Fibroblast of lung (primary cell): ENCODE data around the gene EDNRA. TPM values are rescaled to one million over a fixed set of nuclear protein-coding genes. Genes with fewer than 3 reads are reported as not detected.

ENCODE experiments used
- DNase-seq, 2 donors: peaks; one replicate each; pipeline versions ENCODE4 v3.0.0 to v3.0.0-alpha.2; 2010; ENCODE audit warnings: low read depth in 2 of 2
- H2AFZ ChIP-seq: 2 replicates; pipeline ENCODE4 v1.5.1; 2012; ENCODE audit warnings: low read length, control low read depth, inconsistent platforms
- H3K27ac ChIP-seq: 2 replicates; pipeline ENCODE4 v1.5.1; 2011; ENCODE audit warnings: low read length, control low read depth; ENCODE audit not compliant: insufficient read depth
- H3K27me3 ChIP-seq: 2 replicates; pipeline ENCODE4 v1.5.1; 2011; ENCODE audit warnings: mild to moderate bottlenecking, low read length; ENCODE audit not compliant: control insufficient read depth, insufficient read depth
- H3K36me3 ChIP-seq: 2 replicates; pipeline ENCODE4 v1.5.1; 2011; ENCODE audit warnings: low read length; ENCODE audit not compliant: control insufficient read depth, insufficient read depth
- H3K4me1 ChIP-seq: 2 replicates; pipeline ENCODE4 v1.5.1; 2011; ENCODE audit warnings: low read length; ENCODE audit not compliant: control insufficient read depth, insufficient read depth; ENCODE audit errors: extremely low read depth
- H3K4me2 ChIP-seq: 2 replicates; pipeline ENCODE4 v1.5.1; 2011; ENCODE audit warnings: low read length, control low read depth; ENCODE audit not compliant: insufficient read depth; ENCODE audit errors: extremely low read depth
- H3K4me3 ChIP-seq, 4 experiments: fragments of 200-600 bp in 1 of 4; sonication (generic) in 1 of 4; replicated peaks in 1 of 4; 2 replicates each; pipeline ENCODE4 v1.5.1; 2011 to 2016; ENCODE audit warnings: low read length in 4 of 4, low read depth in 3 of 4, mild to moderate bottlenecking in 3 of 4, control low read depth in 2 of 4, inconsistent platforms in 1 of 4, mixed read lengths in 1 of 4; ENCODE audit not compliant: insufficient read depth in 1 of 4; ENCODE audit errors: control extremely low read depth in 1 of 4
- H3K79me2 ChIP-seq: 2 replicates; pipeline ENCODE4 v1.5.1; 2012; ENCODE audit warnings: mild to moderate bottlenecking, low read length, inconsistent platforms; ENCODE audit not compliant: control insufficient read depth, insufficient read depth
- H3K9ac ChIP-seq: 2 replicates; pipeline ENCODE4 v1.5.1; 2011; ENCODE audit warnings: mild to moderate bottlenecking, low read length, control low read depth; ENCODE audit not compliant: insufficient read depth
- H3K9me3 ChIP-seq: 2 replicates; pipeline ENCODE4 v1.5.1; 2012; ENCODE audit warnings: low read depth, low read length; ENCODE audit not compliant: control insufficient read depth, insufficient read depth
- H4K20me1 ChIP-seq: 2 replicates; pipeline ENCODE4 v1.5.1; 2011; ENCODE audit warnings: low read length; ENCODE audit not compliant: control insufficient read depth, insufficient read depth; ENCODE audit errors: extremely low read depth
- CTCF ChIP-seq, 2 donors: IDR thresholded peaks in 1 of 2; conservative IDR thresholded peaks in 1 of 2; 1 replicate in 1 of 2; 2 replicates in 1 of 2; pipeline ENCODE4 v1.5.1; 2011 to 2012; ENCODE audit warnings: low read length in 2 of 2, control low read depth in 1 of 2, inconsistent platforms in 1 of 2, low read depth in 1 of 2, mild to moderate bottlenecking in 1 of 2
- EZH2 ChIP-seq: IDR thresholded peaks from 2 replicates; pipeline ENCODE4 v1.5.1; 2012; ENCODE audit warnings: low read length, control low read depth, mild to moderate bottlenecking; ENCODE audit errors: missing control alignments
- polyA plus RNA-seq, 2 donors: library from polyadenylated mRNA; depleted of rRNA in 1 of 2; stranded (reverse) in 1 of 2; unstranded in 1 of 2; fragments of >200 nt; gene quantifications; 2 replicates each; pipeline ENCODE4 v1.2.1, GENCODE V29; 2011 to 2012; ENCODE audit warnings: missing spikeins in 1 of 2
- total RNA-seq: library from RNA; depleted of rRNA; stranded (reverse); fragments of >200 nt; gene quantifications from 2 replicates; pipeline ENCODE4 v1.2.1, GENCODE V29; 2014

Gene EDNRA
- total and polyA plus RNA-seq, 2 donors (not counting 1 experiment from before 2014, with no cell fraction given): 2.0 to 9.5 TPM

GRCh38 chr4:147530723-147531122 is 49.8 kb downstream of the EDNRA start:
- H3K36me3 ChIP-seq: no peaks in the 10 kb centered on the region
- no peaks in the 10 kb centered on the region for H3K4me1 ChIP-seq
- H3K27me3 ChIP-seq: no peaks in the 10 kb centered on the region
- DNase-seq: peak in 1 of 2 donors; percentile 41
- no peaks in the 10 kb centered on the region for H4K20me1 ChIP-seq
- no peaks in the 10 kb centered on the region for H3K79me2 ChIP-seq
- H3K27ac ChIP-seq: no peak overlapping the region
- no peak overlapping the region for H2AFZ ChIP-seq
- no peaks in the 10 kb centered on the region for H3K9me3 ChIP-seq
- H3K4me3 ChIP-seq: no peak overlapping the region
- no peak for TF ChIP-seq EZH2
- no peak for TF ChIP-seq CTCF (conservative IDR thresholded peaks at IDR 0.05 in 1 of 2, IDR thresholded peaks at IDR 0.05 in 1 of 2; ENCODE audit: low read depth in 1 of 2, low read length in 2 of 2)
- H3K9ac ChIP-seq: no peak overlapping the region
- H3K4me2 ChIP-seq: no peak overlapping the region

GRCh38 chr4:147532896-147533295 is 52.0 kb downstream of the EDNRA start:
- H3K9me3 ChIP-seq: no peaks in the 10 kb centered on the region
- no peak for DNase-seq
- H3K9ac ChIP-seq: no peak overlapping the region
- no peak overlapping the region for H3K27ac ChIP-seq
- no peak overlapping the region for H3K4me3 ChIP-seq
- H3K27me3 ChIP-seq: no peaks in the 10 kb centered on the region
- H2AFZ ChIP-seq: no peak overlapping the region
- H3K79me2 ChIP-seq: no peaks in the 10 kb centered on the region
- no peaks in the 10 kb centered on the region for H3K36me3 ChIP-seq
- no peaks in the 10 kb centered on the region for H4K20me1 ChIP-seq
- H3K4me2 ChIP-seq: no peak overlapping the region
- no peaks in the 10 kb centered on the region for H3K4me1 ChIP-seq
- TF ChIP-seq EZH2 (no peak), CTCF (conservative IDR thresholded peaks at IDR 0.05 in 1 of 2, IDR thresholded peaks at IDR 0.05 in 1 of 2; ENCODE audit: low read depth in 1 of 2, low read length in 2 of 2) (no peak)

- TF ChIP-seq EZH2 (no peak), CTCF (conservative IDR thresholded peaks at IDR 0.05 in 1 of 2, IDR thresholded peaks at IDR 0.05 in 1 of 2; ENCODE audit: low read depth in 1 of 2, low read length in 2 of 2) (no peak)
- Histone ChIP-seq H3K27me3 (no peaks in the 10 kb centered on the region), H3K4me3 (no peak overlapping the region), H3K4me2 (no peak overlapping the region), H3K79me2 (no peaks in the 10 kb centered on the region), H3K27ac (no peak overlapping the region), H3K9me3 (no peaks in the 10 kb centered on the region), H3K4me1 (no peaks in the 10 kb centered on the region), H3K9ac (no peak overlapping the region), H2AFZ (no peak overlapping the region), H3K36me3 (no peaks in the 10 kb centered on the region), H4K20me1 (no peaks in the 10 kb centered on the region)
- no peak for DNase-seq
These were observed 52.4 kb downstream of the EDNRA start for GRCh38 chr4:147533331-147533730.
